Stimulated activated CD4-positive, alpha-beta T cell treated with anti-CD3 and anti-CD28 coated beads, TNF-alpha, amount 100 ng/mL, for 4 hours (primary cell): ENCODE measurements around the gene ATP2B3.

Experiments used
- DNase-seq, 3 experiments: peaks; one replicate each; pipeline ENCODE4 v3.0.0-alpha.2; 2020; ENCODE audit warnings: low read depth in 3 of 3

Gene ATP2B3

GRCh38 chrX:153517423-153517822 is at the start of gene ATP2B3:
ATP2B3 (plus strand) TSS chrX:153517642; CDS start chrX:153536248, 18,606 bp downstream.
- no peak for DNase-seq

DNA sequence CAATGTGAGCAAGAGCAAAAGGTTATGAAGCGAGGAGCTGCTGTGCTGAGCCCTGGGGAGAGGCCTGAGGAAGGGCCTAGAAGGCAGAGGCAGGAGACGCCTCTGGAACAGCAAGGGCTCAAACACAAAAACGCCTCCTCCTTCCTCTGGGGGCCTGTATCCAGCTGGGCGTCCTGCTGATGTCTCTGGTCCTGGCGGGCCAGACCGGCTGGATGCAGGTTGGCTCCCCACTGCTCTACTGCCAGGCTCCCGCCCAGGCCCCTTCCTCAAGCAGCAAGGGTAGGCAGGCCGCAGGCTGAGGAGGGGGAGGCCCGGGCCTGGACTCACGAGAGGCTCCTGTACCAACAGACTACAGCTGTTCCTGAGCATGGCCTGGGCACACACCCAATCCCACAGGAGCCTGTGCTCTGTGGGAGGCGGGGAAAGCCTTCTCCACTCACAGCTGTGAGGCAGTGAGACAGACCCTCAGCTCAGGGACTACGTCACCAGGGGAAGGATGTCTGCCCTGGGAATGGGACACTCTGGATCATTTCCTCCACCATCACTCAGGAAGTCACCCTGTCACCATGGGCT is 49.3 kb upstream of the ATP2B3 start:
- no peak for DNase-seq

GRCh38 chrX:153469811-153470410 is 47.5 kb upstream of the ATP2B3 start:
- peak in 1 of 3 experiments; percentile 7 for DNase-seq

GRCh38 chrX:153470411-153471363 is 46.8 kb upstream of the ATP2B3 start, which contains the start of gene HAUS7:
HAUS7 (minus strand) TSS chrX:153470576; CDS start chrX:153470557, 19 bp downstream.
- peak; percentile 72 to 81 (median 77) for DNase-seq

GRCh38 chrX:153471663-153472280 is 45.7 kb upstream of the ATP2B3 start:
- no peak for DNase-seq

GRCh38 chrX:153473126-153473525 is 44.3 kb upstream of the ATP2B3 start:
- DNase-seq = no peak

DNA sequence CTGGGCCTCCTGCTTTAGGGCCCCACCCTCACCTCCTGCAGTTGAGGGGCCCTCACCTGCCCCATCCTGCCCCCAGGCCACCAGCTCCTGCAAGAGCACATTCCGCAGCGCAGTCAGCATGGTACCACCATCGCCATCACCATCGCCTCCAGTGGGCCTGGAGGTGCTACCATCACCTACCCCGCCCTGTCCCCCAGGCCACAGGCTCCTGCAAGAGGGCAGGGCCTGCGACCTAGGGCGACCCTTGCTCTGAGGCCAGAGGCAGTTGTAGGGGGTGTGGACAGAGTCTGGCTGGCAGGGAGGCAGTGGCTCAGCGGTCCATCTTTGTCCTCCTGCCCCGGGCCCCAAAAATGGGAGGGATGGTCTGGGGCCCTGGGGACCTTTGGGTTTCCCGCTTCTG is 43.2 kb upstream of the ATP2B3 start:
- no peak for DNase-seq

DNA sequence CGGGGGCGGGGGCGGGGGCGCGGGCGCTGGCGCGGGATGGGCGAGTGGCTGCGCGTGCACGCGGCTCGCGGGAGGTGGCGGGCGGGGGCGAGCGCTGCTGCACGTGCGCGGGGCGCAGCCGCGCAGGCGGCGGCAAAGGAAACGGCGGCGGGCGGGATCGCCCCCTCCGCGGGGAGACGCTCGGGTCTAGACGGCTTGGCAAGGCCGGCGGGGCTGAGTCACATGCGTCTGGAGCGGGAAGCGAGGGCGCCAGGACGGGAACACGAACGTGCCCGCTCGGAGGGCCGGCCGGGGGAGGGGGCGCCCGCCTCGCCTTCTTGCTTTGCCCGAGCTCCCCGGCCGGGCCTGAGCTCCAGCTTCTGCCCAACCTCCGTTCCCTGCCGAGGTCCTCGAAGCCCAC is 42.7 kb upstream of the ATP2B3 start:
- peak; percentile 26 to 49 (median 42) for DNase-seq

DNA sequence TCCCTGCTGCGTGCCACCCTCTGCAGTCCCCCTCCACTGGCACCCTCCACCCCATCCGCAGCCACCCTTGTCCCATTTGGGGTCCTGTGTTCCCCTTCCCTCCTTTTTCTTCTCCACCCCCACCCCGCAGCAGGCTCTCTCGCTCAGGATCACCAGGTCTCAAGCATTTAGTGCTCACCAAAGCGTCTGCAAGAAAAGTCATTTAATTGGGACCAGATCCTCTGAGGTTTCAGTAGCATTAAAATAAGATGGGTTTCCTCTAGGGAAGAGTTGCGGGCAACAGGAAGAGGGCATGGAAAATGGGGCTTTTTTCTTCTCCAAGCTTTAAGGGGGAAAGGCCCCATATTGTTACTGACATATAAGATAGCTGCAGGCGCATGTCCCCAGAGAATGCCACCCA is 42.2 kb upstream of the ATP2B3 start:
- no peak for DNase-seq

GRCh38 chrX:153475751-153476281 is 41.6 kb upstream of the ATP2B3 start:
- no peak for DNase-seq

DNA sequence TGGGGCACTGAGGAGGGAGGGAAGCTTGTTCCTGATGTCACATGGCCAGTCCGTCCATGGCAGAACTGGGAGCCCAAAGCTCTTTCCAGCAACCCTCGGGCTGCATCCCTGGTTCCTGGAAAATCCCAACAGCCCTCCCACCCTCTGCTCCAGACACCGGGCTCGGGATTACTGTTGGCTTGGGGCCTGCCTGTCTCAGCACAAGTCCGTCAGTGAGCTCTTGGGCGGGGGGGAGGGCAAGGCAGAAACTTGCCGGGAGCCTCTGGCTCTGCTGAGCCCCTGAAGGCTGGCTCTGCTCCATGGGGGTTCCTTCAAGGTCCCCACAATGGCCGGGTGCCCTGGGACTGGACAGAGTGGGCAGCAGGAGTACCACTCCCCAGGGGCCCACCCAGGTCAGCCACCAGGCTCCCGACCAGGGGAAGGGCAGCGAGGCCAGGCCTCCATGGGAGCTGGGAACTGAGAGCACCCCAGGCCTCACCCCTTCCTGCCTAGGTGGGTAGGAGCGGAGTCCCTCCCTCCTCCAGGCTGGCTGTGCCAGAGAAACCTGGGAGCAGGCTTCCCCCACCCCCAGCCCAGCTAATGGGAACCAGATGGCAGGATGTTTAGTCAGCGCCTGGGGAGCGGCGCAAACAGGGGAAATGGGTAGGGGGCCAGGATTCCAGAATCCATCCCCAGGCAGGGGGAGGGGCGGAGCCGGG is 40.6 kb upstream of the ATP2B3 start:
- DNase-seq = no peak

- DNase-seq = no peak
Observed at GRCh38 chrX:153477364-153477857, 40.0 kb upstream of the ATP2B3 start.

GRCh38 chrX:153477901-153478300 is 39.5 kb upstream of the ATP2B3 start:
- DNase-seq = no peak

DNA sequence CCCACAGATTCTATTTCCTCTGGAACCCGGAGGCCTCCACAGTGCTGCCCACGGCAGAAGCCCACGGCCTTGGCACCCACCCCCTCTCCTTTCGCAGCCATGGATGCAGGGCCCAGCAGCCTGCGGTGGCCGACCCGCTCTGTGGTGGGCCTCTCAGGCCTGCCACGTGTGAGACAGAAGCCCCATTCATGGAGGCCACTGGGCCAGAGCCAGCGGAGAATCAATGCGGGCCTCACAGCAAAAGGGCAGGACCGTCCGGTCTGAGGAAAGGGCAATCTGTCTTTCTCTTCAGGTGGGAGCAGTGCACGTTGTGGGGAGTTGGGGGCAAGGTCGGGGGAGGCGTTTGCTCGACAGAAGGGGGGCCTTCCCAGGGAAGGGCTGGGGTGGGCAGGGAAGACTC is 38.7 kb upstream of the ATP2B3 start:
- DNase-seq = no peak

GRCh38 chrX:153481043-153481442 is 36.4 kb upstream of the ATP2B3 start:
- DNase-seq = no peak

GRCh38 chrX:153482376-153483015 is 34.9 kb upstream of the ATP2B3 start:
- DNase-seq = no peak

- no peak for DNase-seq
Observed at GRCh38 chrX:153485396-153486080, 31.9 kb upstream of the ATP2B3 start.

- no peak for DNase-seq
Observed at GRCh38 chrX:153486171-153486570, 31.3 kb upstream of the ATP2B3 start.

DNA sequence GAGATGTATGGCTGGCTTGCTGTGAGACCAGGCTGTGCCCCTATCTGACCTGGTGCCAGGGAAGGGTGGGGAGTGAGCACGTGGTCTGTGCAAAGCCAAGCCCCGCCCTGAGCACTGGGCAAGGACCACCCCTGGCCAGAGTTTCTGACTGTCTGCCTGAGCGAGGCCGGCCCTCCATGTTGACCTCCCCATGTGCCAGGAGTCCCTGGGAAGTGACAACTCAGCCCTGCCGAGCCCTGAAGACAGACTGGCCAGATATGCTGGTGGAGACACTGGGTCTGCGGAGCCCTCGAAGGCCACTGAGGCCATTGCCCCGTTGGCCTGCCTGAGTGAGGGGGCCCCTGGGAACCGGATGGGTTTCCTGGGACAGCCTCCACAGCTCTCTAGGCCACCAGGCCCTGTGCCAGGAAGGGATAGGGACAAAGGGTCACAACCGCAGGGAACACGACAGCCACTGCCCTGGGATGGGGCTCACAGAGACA is 29.8 kb upstream of the ATP2B3 start:
- DNase-seq = no peak
